H9 (cell line): ENCODE measurements around the gene HECA. TPM values are rescaled to one million over a fixed set of nuclear protein-coding genes. Genes with fewer than 3 reads are reported as not detected.
A peak's percentile ranks its signal among the peaks of the same experiment; 100 is the strongest.

Experiments
- DNase-seq: peaks from one replicate; pipeline ENCODE4 v3.0.0-alpha.2; 2017
- H2AFZ ChIP-seq: one replicate; pipeline ENCODE4 v1.6.1; 2013; ENCODE audit warnings: mild to moderate bottlenecking, low read length, control low read depth, moderate library complexity
- H2AK5ac ChIP-seq: 2 replicates; pipeline ENCODE4 v1.6.1; 2013; ENCODE audit warnings: low read length, control low read depth, mixed read lengths; ENCODE audit not compliant: insufficient read length
- H2BK120ac ChIP-seq: one replicate; pipeline ENCODE4 v1.6.1; 2013; ENCODE audit warnings: low read depth, mild to moderate bottlenecking, low read length, control low read depth, inconsistent platforms; ENCODE audit not compliant: poor library complexity, severe bottlenecking
- H2BK12ac ChIP-seq: 2 replicates; pipeline ENCODE4 v1.6.1; 2013; ENCODE audit warnings: low read length, control low read depth, mixed read lengths, low read depth; ENCODE audit not compliant: insufficient read length
- H2BK15ac ChIP-seq: 2 replicates; pipeline ENCODE4 v1.6.1; 2013; ENCODE audit warnings: low read depth, low read length, control low read depth
- H2BK20ac ChIP-seq: one replicate; pipeline ENCODE4 v1.6.1; 2013; ENCODE audit warnings: low read depth, mild to moderate bottlenecking, low read length, control low read depth, inconsistent platforms; ENCODE audit not compliant: poor library complexity, severe bottlenecking
- H2BK5ac ChIP-seq: 2 replicates; pipeline ENCODE4 v1.6.1; 2013; ENCODE audit warnings: low read length, control low read depth, mixed read lengths; ENCODE audit not compliant: insufficient read length
- H3K14ac ChIP-seq: 2 replicates; pipeline ENCODE4 v1.6.1; 2013; ENCODE audit warnings: low read length, control low read depth; ENCODE audit not compliant: insufficient read depth
- H3K18ac ChIP-seq: 2 replicates; pipeline ENCODE4 v1.6.1; 2013; ENCODE audit warnings: low read depth, mild to moderate bottlenecking, mixed read lengths, low read length, control low read depth; ENCODE audit not compliant: insufficient read length
- H3K23ac ChIP-seq: 2 replicates; pipeline ENCODE4 v1.6.1; 2013; ENCODE audit warnings: low read length, control low read depth, mixed read lengths, low read depth; ENCODE audit not compliant: insufficient read length
- H3K23me2 ChIP-seq: 2 replicates; pipeline ENCODE4 v1.6.1; 2013; ENCODE audit warnings: low read depth, mild to moderate bottlenecking, mixed read lengths, low read length, control low read depth; ENCODE audit not compliant: insufficient read length, poor library complexity, severe bottlenecking
- H3K27ac ChIP-seq: 2 replicates; pipeline ENCODE4 v1.5.1; 2013; ENCODE audit warnings: low read length, control low read depth, mixed read lengths, low read depth; ENCODE audit not compliant: insufficient read length
- H3K27me3 ChIP-seq: 2 replicates; pipeline ENCODE4 v1.6.1; 2013; ENCODE audit warnings: low read length, control low read depth, inconsistent platforms; ENCODE audit not compliant: insufficient read depth
- H3K4ac ChIP-seq: 2 replicates; pipeline ENCODE4 v1.6.1; 2013; ENCODE audit warnings: low read depth, mild to moderate bottlenecking, control low read depth, inconsistent platforms, low read length, moderate library complexity
- H3K4me1 ChIP-seq: 2 replicates; pipeline ENCODE4 v1.6.1; 2013; ENCODE audit warnings: low read length, control low read depth, inconsistent platforms; ENCODE audit not compliant: insufficient read depth
- H3K4me2 ChIP-seq: 2 replicates; pipeline ENCODE4 v1.6.1; 2013; ENCODE audit warnings: low read length, control low read depth, mixed read lengths; ENCODE audit not compliant: insufficient read length, insufficient read depth
- H3K56ac ChIP-seq: 2 replicates; pipeline ENCODE4 v1.6.1; 2013; ENCODE audit warnings: low read depth, mild to moderate bottlenecking, mixed read lengths, low read length, control low read depth; ENCODE audit not compliant: insufficient read length
- H3K79me1 ChIP-seq: 2 replicates; pipeline ENCODE4 v1.6.1; 2013; ENCODE audit warnings: low read depth, mild to moderate bottlenecking, moderate library complexity, low read length, control low read depth, inconsistent platforms; ENCODE audit not compliant: insufficient read depth, poor library complexity, severe bottlenecking
- H3K79me2 ChIP-seq: 2 replicates; pipeline ENCODE4 v1.6.1; 2013; ENCODE audit warnings: low read length, control low read depth, inconsistent platforms; ENCODE audit not compliant: insufficient read depth
- H3K9ac ChIP-seq: 2 replicates; pipeline ENCODE4 v1.6.1; 2013; ENCODE audit warnings: low read length, control low read depth, mixed read lengths; ENCODE audit not compliant: insufficient read length; ENCODE audit errors: extremely low read depth
- H3K9me3 ChIP-seq: one replicate; pipeline ENCODE4 v1.6.1; 2013; ENCODE audit warnings: low read depth, low read length, inconsistent platforms; ENCODE audit not compliant: control insufficient read depth
- H3T11ph ChIP-seq: one replicate; pipeline ENCODE4 v1.6.1; 2013; ENCODE audit warnings: mild to moderate bottlenecking, low read length, control low read depth, inconsistent platforms
- H4K20me1 ChIP-seq: one replicate; pipeline ENCODE4 v1.6.1; 2013; ENCODE audit not compliant: control insufficient read depth, insufficient read length, insufficient read depth
- H4K5ac ChIP-seq: 2 replicates; pipeline ENCODE4 v1.6.1; 2013; ENCODE audit warnings: low read depth, mild to moderate bottlenecking, mixed read lengths, low read length, control low read depth; ENCODE audit not compliant: insufficient read length
- H4K8ac ChIP-seq: replicated peaks from 2 replicates; pipeline ENCODE4 v1.6.1; 2013; ENCODE audit warnings: low read length, control low read depth, mixed read lengths, low read depth; ENCODE audit not compliant: insufficient read length
- H4K91ac ChIP-seq: 2 replicates; pipeline ENCODE4 v1.6.1; 2013; ENCODE audit warnings: low read depth, mild to moderate bottlenecking, moderate library complexity, mixed read lengths, low read length, control low read depth; ENCODE audit not compliant: insufficient read length
- H3K27ac Mint-ChIP-seq, 3 experiments: 2 replicates in 2 of 3; 3 replicates in 1 of 3; pipeline ENCODE4 v1.8.0; 2020 to 2021; ENCODE audit warnings: mixed read lengths in 3 of 3, mild to moderate bottlenecking in 1 of 3, moderate library complexity in 1 of 3
- H3K27me3 Mint-ChIP-seq: 2 replicates; pipeline ENCODE4 v1.8.0; 2021; ENCODE audit warnings: low read depth, mild to moderate bottlenecking, moderate library complexity, mixed read lengths
- H3K36me3 Mint-ChIP-seq, 3 experiments: 2 replicates in 2 of 3; 3 replicates in 1 of 3; pipeline ENCODE4 v1.8.0; 2020 to 2021; ENCODE audit warnings: low read depth in 3 of 3, mixed read lengths in 3 of 3; ENCODE audit not compliant: insufficient read depth in 1 of 3
- H3K4me1 Mint-ChIP-seq, 2 experiments: 2 replicates each; pipeline ENCODE4 v1.8.0; 2020; ENCODE audit warnings: mixed read lengths in 2 of 2
- H3K4me3 Mint-ChIP-seq, 2 experiments: 2 replicates in 1 of 2; 3 replicates in 1 of 2; pipeline ENCODE4 v1.8.0; 2020 to 2021; ENCODE audit warnings: mild to moderate bottlenecking in 2 of 2, mixed read lengths in 2 of 2, moderate library complexity in 1 of 2
- H3K9me3 Mint-ChIP-seq, 2 experiments: 2 replicates in 1 of 2; 3 replicates in 1 of 2; pipeline ENCODE4 v1.8.0; 2020; ENCODE audit warnings: mild to moderate bottlenecking in 2 of 2, mixed read lengths in 2 of 2, moderate library complexity in 1 of 2
- total RNA-seq: library from RNA; stranded (reverse); gene quantifications from 2 replicates; pipeline ENCODE4 v1.2.1, GENCODE V29; 2021
- TF ChIP-seq, protein P1 (sequence below): fragments of 200-600 bp; sonication (generic); conservative IDR thresholded peaks from 3 replicates; pipeline ENCODE4 v1.8.0; 2021; ENCODE audit warnings: antibody characterized with exemption, mild to moderate bottlenecking

HECA gene
- total RNA-seq, 1 experiment from 2014 or later = 4.8 TPM

GRCh38 chr6:139174961-139175360 is 40.1 kb downstream of the HECA start:
- no peak overlapping the region for H2BK120ac ChIP-seq
- no peak overlapping the region for H4K91ac ChIP-seq
- H3T11ph ChIP-seq = no peak overlapping the region
- no peaks in the 10 kb centered on the region for H3K79me2 ChIP-seq
- no peak overlapping the region for H4K8ac ChIP-seq
- TF ChIP-seq, protein P1, sequence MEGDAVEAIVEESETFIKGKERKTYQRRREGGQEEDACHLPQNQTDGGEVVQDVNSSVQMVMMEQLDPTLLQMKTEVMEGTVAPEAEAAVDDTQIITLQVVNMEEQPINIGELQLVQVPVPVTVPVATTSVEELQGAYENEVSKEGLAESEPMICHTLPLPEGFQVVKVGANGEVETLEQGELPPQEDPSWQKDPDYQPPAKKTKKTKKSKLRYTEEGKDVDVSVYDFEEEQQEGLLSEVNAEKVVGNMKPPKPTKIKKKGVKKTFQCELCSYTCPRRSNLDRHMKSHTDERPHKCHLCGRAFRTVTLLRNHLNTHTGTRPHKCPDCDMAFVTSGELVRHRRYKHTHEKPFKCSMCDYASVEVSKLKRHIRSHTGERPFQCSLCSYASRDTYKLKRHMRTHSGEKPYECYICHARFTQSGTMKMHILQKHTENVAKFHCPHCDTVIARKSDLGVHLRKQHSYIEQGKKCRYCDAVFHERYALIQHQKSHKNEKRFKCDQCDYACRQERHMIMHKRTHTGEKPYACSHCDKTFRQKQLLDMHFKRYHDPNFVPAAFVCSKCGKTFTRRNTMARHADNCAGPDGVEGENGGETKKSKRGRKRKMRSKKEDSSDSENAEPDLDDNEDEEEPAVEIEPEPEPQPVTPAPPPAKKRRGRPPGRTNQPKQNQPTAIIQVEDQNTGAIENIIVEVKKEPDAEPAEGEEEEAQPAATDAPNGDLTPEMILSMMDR = no peak
- no peak overlapping the region for H3K23ac ChIP-seq
- H4K20me1 ChIP-seq = no peaks in the 10 kb centered on the region
- no peak overlapping the region for H2BK15ac ChIP-seq
- H2AK5ac ChIP-seq = no peak overlapping the region
- H2BK20ac ChIP-seq = no peak overlapping the region
- no peak overlapping the region for H3K4me3 Mint-ChIP-seq
- peak overlapping the region in 1 of 3 experiments; percentile 42; a peak in 2 of 7 replicates for H3K27ac Mint-ChIP-seq
- no peaks in the 10 kb centered on the region for H3K9me3 ChIP-seq
- H3K23me2 ChIP-seq = no peaks in the 10 kb centered on the region
- no peak overlapping the region for H3K14ac ChIP-seq
- H3K4me1 ChIP-seq = peaks cover 3% of the 10 kb centered on the region; the same call in 1 of the 2 replicates
- H3K27me3 Mint-ChIP-seq = no peaks in the 10 kb centered on the region
- no peak overlapping the region for H2AFZ ChIP-seq
- no peak overlapping the region for H3K56ac ChIP-seq
- no peak overlapping the region for H3K27ac ChIP-seq
- no peak overlapping the region for H3K4me2 ChIP-seq
- no peak overlapping the region for H4K5ac ChIP-seq
- no peaks in the 10 kb centered on the region for H3K79me1 ChIP-seq
- peaks cover 13 to 14% of the 10 kb centered on the region in 2 experiments for H3K4me1 Mint-ChIP-seq
- no peak overlapping the region for H2BK12ac ChIP-seq
- no peaks in the 10 kb centered on the region for H3K27me3 ChIP-seq
- no peak overlapping the region for H3K4ac ChIP-seq
- no peak overlapping the region for H2BK5ac ChIP-seq
- H3K36me3 Mint-ChIP-seq = peaks cover 0 to 4% (median 2%) of the 10 kb centered on the region in 3 experiments; a peak in 1 of 7 replicates
- no peak overlapping the region for H3K18ac ChIP-seq
- H3K9ac ChIP-seq = no peak overlapping the region
- H3K9me3 Mint-ChIP-seq = no peaks in the 10 kb centered on the region
- no peak for DNase-seq
